Stomach (tissue), 4 donors: ENCODE results near the gene SRP54.

Experiments used
- POLR2A ChIP-seq, 4 donors: fragments of 450-650 bp; IDR thresholded peaks; one replicate each; pipeline ENCODE4 v1.6.1; 2016; ENCODE audit warnings: antibody characterized with exemption in 4 of 4, control low read depth in 2 of 4, mild to moderate bottlenecking in 1 of 4, moderate library complexity in 1 of 4
- TF ChIP-seq, protein P1 (sequence below), 7 experiments: fragments of 450-650 bp in 4 of 7; fragments of 200-600 bp in 3 of 7; sonication (generic) in 3 of 7; IDR thresholded peaks; one replicate each; pipeline ENCODE4 v1.5.1; 2016 to 2019; ENCODE audit warnings: antibody characterized with exemption in 7 of 7, control low read depth in 2 of 7, mild to moderate bottlenecking in 1 of 7

DNA sequence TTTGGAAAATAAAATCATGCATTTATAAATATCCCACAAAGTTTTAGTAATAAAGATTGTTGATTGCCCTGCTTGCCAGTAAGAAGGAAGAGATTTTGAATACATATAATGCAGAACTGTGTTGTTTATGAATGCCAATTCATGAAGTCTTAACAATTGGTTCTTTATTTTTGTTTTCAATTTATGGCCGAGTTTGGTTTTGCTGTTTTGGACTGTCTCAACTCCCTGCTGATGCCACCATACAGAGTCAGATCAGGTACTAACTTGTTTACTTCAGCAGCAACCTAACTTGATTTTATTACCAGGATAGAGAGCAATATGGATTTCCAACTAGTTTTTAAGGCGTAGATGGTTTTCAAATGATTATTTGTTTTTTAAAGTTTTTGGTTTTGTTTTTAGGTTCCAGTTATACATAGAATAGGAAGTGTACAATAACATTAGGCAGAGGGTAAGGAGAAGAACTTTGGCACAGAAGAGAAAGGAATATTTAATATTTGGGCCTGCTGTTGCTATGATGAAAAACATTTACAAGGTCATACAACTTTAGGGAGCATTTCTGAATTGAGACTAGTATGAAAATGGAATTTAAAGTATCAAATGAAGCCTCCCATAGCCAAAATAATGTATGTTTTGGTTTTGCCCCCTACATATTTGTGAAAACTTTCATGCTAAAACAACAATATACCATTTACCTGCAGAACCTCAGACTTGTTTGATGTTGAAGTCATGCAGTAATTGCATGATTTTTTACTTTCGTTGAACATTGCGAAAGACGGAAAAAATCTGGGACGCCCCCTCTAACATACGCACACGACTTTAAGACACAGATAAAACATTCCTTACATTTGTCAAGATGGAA is 62.4 kb downstream of the SRP54 start:
- TF ChIP-seq, protein P1, sequence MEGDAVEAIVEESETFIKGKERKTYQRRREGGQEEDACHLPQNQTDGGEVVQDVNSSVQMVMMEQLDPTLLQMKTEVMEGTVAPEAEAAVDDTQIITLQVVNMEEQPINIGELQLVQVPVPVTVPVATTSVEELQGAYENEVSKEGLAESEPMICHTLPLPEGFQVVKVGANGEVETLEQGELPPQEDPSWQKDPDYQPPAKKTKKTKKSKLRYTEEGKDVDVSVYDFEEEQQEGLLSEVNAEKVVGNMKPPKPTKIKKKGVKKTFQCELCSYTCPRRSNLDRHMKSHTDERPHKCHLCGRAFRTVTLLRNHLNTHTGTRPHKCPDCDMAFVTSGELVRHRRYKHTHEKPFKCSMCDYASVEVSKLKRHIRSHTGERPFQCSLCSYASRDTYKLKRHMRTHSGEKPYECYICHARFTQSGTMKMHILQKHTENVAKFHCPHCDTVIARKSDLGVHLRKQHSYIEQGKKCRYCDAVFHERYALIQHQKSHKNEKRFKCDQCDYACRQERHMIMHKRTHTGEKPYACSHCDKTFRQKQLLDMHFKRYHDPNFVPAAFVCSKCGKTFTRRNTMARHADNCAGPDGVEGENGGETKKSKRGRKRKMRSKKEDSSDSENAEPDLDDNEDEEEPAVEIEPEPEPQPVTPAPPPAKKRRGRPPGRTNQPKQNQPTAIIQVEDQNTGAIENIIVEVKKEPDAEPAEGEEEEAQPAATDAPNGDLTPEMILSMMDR (IDR thresholded peaks at IDR 0.05): no peak
- no peak for TF ChIP-seq POLR2A (IDR thresholded peaks at IDR 0.05)
